ENCODE measurements around the gene COL4A2.
"Not testable (repeated sequence)": the region's sequence is repeated elsewhere in the genome, so short reads cannot be mapped to it uniquely, and the experiment has no call there.

Gene COL4A2

DNA sequence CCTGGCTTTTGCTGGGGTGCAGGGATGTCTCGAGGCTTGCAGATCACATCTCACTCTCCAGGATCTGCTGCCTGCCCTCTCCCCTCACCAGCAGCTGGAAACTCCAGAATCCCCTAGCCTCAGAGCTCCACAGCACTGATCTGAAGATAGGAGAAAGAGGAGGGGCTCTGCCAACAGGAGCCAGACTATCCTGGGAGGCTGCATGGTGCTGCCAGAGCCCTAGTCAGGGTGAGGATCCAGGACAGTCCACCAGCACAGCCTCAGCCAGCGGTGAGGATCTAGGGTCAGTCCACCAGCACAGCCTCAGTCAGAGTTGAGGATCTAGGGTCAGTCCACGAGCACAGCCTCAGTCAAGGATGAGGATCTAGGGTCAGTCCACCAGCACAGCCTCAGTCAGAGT is 189.2 kb downstream of the COL4A2 start:
- Histone ChIP-seq H3K4me3 (ENCODE audit: low read depth in 1 of 2, low read length in 2 of 2) (no peak overlapping the region), H3K9ac (ENCODE audit: low read length) (no peak overlapping the region), H3K27ac (ENCODE audit: low read depth, low read length) (no peak overlapping the region), H3K36me3 (ENCODE audit: insufficient read depth, low read length) (peaks cover 98% of the 10 kb centered on the region), H3K27me3 (ENCODE audit: control insufficient read depth in 1 of 2, insufficient read depth in 2 of 2, low read length in 2 of 2) (no peaks in the 10 kb centered on the region), H3K9me3 (ENCODE audit: low read length) (no peaks in the 10 kb centered on the region), H3K4me1 (ENCODE audit: insufficient read depth, low read length) (no peaks in the 10 kb centered on the region)

DNA sequence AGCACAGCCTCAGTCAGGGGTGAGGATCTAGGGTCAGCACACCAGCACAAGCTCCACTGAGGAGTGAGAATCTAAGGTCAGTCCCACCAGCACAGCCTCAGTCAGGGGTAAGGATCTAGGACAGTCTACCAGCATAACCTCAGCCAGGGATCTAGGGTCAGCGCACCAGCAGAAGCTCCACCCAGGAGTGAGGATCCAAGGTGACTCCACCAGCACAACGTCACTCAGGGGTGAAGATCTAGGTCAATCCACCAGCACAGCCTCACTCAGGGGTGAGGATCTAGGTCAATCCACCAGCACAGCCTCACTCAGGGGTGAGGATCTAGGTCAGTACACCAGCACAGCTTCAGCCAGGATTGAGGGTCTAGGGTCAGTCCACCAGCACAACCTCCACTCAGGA is 189.9 kb downstream of the COL4A2 start:
- no peak overlapping the region for H3K4me3 ChIP-seq (ENCODE audit: low read depth in 1 of 2, low read length in 2 of 2)
- no peak overlapping the region for H3K9ac ChIP-seq (ENCODE audit: low read length)
- H3K9me3 ChIP-seq (ENCODE audit: low read length): no peaks in the 10 kb centered on the region
- peaks cover 98% of the 10 kb centered on the region for H3K36me3 ChIP-seq (ENCODE audit: insufficient read depth, low read length)
- no peaks in the 10 kb centered on the region for H3K27me3 ChIP-seq (ENCODE audit: control insufficient read depth in 1 of 2, insufficient read depth in 2 of 2, low read length in 2 of 2)
- H3K4me1 ChIP-seq (ENCODE audit: insufficient read depth, low read length): no peaks in the 10 kb centered on the region
- no peak overlapping the region for H3K27ac ChIP-seq (ENCODE audit: low read depth, low read length)

DNA sequence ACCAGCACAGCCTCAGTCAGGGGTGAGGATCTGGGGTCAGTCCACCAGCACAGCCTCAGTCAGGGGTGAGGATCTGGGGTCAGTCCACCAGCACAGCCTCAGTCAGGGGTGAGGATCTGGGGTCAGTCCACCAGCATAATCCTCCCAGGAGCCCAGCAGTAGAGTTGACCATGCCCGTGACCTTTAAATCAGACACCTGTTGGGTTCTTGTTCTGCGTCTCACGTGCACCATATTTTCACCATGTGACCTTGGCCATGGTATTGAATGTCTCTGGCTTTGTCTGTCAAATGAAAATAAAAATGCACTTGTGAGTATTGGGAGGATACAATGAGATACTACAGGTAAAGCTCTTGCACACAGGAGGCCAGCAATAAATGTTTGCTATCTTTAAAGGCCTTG is 190.8 kb downstream of the COL4A2 start:
- not testable (repeated sequence) for H3K4me3 ChIP-seq (ENCODE audit: low read depth in 1 of 2, low read length in 2 of 2); H3K27ac ChIP-seq (ENCODE audit: low read depth, low read length); H3K9ac ChIP-seq (ENCODE audit: low read length); H3K27me3 ChIP-seq (ENCODE audit: control insufficient read depth in 1 of 2, insufficient read depth in 2 of 2, low read length in 2 of 2); H3K9me3 ChIP-seq (ENCODE audit: low read length); H3K4me1 ChIP-seq (ENCODE audit: insufficient read depth, low read length)
- peaks cover 98% of the 10 kb centered on the region for H3K36me3 ChIP-seq (ENCODE audit: insufficient read depth, low read length)

DNA sequence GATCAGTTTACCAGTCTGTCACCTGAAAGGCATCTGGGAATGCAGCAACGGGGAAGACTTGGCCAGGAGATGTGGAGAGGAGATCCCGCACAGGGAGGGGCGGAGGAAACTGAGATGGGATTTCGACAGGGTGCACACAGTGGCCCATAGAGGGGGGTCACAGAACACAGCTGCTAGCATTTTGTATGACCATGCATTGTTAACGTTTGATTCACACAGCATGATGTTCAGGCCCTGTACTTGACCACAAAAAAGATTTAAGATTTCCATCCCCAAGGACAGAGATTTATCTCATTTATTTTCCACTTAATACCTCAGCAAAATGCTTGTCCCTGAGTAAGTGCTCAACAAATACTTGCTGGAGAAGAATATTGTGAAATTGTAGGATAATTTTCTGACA is 191.2 kb downstream of the COL4A2 start:
- Histone ChIP-seq H3K9me3 (ENCODE audit: low read length) (no peaks in the 10 kb centered on the region), H3K36me3 (ENCODE audit: insufficient read depth, low read length) (peaks cover 98% of the 10 kb centered on the region), H3K27ac (ENCODE audit: low read depth, low read length) (no peak overlapping the region), H3K9ac (ENCODE audit: low read length) (no peak overlapping the region), H3K27me3 (ENCODE audit: control insufficient read depth in 1 of 2, insufficient read depth in 2 of 2, low read length in 2 of 2) (no peaks in the 10 kb centered on the region), H3K4me3 (ENCODE audit: low read depth in 1 of 2, low read length in 2 of 2) (no peak overlapping the region), H3K4me1 (ENCODE audit: insufficient read depth, low read length) (no peaks in the 10 kb centered on the region)

DNA sequence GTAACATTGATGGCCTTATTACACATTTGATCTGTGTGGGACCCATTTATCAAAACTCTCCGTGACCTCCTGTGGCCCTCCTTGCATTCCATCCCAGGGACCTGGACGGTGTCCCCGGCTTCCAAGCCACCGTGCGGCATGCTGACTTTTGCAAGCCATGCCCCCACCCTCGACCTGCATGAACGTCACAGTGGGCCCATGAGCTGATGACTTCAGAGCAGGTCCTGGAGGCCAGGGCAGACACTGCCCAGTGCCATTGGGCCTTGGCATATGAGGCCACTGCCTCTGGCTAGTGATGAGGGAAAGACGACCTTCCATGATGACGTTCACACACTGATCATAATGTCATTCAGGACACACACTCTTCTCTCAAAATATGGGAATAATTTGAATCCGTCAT is 191.7 kb downstream of the COL4A2 start:
- Histone ChIP-seq H3K4me1 (ENCODE audit: insufficient read depth, low read length) (no peaks in the 10 kb centered on the region), H3K27ac (ENCODE audit: low read depth, low read length) (no peak overlapping the region), H3K4me3 (ENCODE audit: low read depth in 1 of 2, low read length in 2 of 2) (no peak overlapping the region), H3K27me3 (ENCODE audit: control insufficient read depth in 1 of 2, insufficient read depth in 2 of 2, low read length in 2 of 2) (no peaks in the 10 kb centered on the region), H3K36me3 (ENCODE audit: insufficient read depth, low read length) (peaks cover 98% of the 10 kb centered on the region), H3K9me3 (ENCODE audit: low read length) (no peaks in the 10 kb centered on the region), H3K9ac (ENCODE audit: low read length) (no peak overlapping the region)

DNA sequence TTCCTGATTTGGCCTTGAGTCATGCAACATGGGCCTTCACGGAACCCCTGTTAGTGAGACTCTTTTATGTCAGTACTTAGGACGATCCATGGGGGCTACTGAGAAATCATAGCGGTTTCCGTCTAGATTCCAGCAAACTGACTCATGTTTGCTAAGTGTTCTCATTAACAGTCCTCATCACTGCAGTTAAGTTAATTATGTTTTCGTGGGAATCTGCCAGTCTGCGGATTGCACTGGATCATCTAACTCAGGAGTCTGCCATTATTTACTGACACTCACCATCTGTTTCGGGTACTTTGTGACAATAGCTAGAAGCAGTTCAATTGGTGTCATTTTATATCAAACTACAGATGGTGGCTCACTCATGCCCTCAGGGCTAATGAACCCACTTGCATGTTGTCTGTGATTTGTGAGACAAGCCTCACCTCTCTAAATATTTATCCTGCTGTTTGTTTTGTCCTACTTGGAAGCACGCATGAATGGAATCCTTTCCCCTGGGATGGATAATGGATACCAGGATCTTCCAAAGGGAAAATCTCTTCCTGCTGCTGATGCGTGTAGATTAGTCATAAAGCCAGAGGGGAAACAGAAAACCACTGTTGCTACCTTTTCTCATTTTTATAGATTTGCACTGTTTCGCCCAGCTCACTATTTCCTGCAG is 192.7 kb downstream of the COL4A2 start:
- no peaks in the 10 kb centered on the region for H3K27me3 ChIP-seq (ENCODE audit: control insufficient read depth in 1 of 2, insufficient read depth in 2 of 2, low read length in 2 of 2)
- H3K4me1 ChIP-seq (ENCODE audit: insufficient read depth, low read length): no peaks in the 10 kb centered on the region
- H3K4me3 ChIP-seq (ENCODE audit: low read depth in 1 of 2, low read length in 2 of 2): no peak overlapping the region
- H3K27ac ChIP-seq (ENCODE audit: low read depth, low read length): no peak overlapping the region
- no peak overlapping the region for H3K9ac ChIP-seq (ENCODE audit: low read length)
- H3K36me3 ChIP-seq (ENCODE audit: insufficient read depth, low read length): peaks cover 99% of the 10 kb centered on the region
- H3K9me3 ChIP-seq (ENCODE audit: low read length): no peaks in the 10 kb centered on the region

DNA sequence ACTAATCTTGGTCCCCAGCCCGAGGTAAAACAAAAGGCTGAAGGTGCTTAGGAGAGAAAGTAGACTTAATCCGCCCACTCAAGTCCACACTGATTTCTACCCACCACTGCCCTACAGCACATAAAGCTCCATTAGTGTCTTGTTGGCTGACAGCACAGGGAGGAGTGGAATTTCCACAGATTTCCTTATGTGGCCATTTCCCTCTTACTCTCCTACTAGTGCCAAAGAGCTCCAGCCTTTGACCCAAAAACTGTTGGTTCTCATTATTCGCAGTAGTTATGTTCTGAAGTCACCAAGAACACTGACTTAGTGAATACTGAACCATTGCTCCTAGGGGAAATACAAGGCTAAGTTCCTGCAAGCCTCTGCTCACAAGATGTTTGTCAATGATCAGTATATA is 193.3 kb downstream of the COL4A2 start:
- Histone ChIP-seq H3K4me3 (ENCODE audit: low read depth in 1 of 2, low read length in 2 of 2) (no peak overlapping the region), H3K4me1 (ENCODE audit: insufficient read depth, low read length) (no peaks in the 10 kb centered on the region), H3K9ac (ENCODE audit: low read length) (no peak overlapping the region), H3K27me3 (ENCODE audit: control insufficient read depth in 1 of 2, insufficient read depth in 2 of 2, low read length in 2 of 2) (no peaks in the 10 kb centered on the region), H3K36me3 (ENCODE audit: insufficient read depth, low read length) (peaks cover 93% of the 10 kb centered on the region), H3K9me3 (ENCODE audit: low read length) (no peaks in the 10 kb centered on the region), H3K27ac (ENCODE audit: low read depth, low read length) (no peak overlapping the region)

DNA sequence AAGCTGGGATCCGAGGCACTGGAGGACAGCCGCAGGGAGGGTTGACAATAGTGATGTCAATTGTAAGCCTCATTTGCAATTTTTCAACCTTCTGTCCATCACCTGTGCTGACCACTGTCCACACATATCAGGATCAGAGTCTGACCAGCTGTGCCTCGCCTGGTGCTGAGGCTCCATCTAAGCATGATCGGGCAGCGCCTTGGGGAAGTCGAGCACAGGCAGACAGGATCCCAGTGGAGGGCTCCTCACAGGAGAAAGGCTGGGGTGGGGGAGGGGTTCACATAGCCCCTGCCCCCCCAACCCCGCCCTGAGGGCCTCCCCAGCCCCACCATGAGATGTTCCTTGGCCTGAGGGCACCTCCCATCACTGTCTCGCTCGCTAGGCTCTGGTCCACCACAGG is 194.1 kb downstream of the COL4A2 start:
- H3K36me3 ChIP-seq (ENCODE audit: insufficient read depth, low read length): peaks cover 86% of the 10 kb centered on the region
- no peak overlapping the region for H3K9ac ChIP-seq (ENCODE audit: low read length)
- H3K4me1 ChIP-seq (ENCODE audit: insufficient read depth, low read length): peaks cover 4% of the 10 kb centered on the region
- H3K9me3 ChIP-seq (ENCODE audit: low read length): no peaks in the 10 kb centered on the region
- H3K4me3 ChIP-seq (ENCODE audit: low read depth in 1 of 2, low read length in 2 of 2): no peak overlapping the region
- H3K27ac ChIP-seq (ENCODE audit: low read depth, low read length): no peak overlapping the region
- H3K27me3 ChIP-seq (ENCODE audit: control insufficient read depth in 1 of 2, insufficient read depth in 2 of 2, low read length in 2 of 2): no peaks in the 10 kb centered on the region

DNA sequence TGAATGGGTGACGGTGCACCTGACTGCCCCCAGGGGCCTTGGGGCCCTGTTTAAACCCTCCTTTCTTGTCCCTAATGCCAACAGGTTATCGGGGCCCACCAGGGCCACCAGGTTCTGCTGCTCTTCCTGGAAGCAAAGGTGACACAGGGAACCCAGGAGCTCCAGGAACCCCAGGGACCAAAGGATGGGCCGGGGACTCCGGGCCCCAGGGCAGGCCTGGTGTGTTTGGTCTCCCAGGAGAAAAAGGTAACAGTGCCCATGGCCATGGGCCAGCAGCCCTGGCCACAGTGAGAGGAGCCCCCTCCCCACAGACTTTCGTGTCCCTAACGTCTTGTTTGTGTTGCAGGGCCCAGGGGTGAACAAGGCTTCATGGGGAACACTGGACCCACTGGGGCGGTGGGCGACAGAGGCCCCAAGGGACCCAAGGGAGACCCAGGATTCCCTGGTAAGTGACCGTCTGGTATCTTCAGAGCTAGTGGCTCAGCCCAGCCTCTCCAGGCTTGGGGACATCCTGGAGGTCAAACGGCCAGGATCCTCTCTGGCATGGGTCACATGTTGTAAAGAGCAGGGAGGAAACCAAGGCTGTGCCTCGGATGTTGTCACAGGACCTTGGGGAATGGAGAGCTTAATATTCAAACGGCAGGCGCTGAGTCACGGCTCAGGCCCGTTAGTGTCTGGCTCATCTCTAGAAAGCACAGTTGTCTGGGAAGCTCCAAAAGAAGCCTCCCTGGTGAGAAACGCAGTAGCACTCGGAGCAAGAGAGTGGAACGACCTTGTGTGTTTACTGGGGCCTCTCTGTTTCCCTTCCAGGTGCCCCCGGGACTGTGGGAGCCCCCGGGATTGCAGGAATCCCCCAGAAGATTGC is 196.2 kb downstream of the COL4A2 start:
- Histone ChIP-seq H3K27ac (ENCODE audit: low read depth, low read length) (no peak overlapping the region), H3K4me1 (ENCODE audit: insufficient read depth, low read length) (peaks cover 18% of the 10 kb centered on the region), H3K9ac (ENCODE audit: low read length) (no peak overlapping the region), H3K36me3 (ENCODE audit: insufficient read depth, low read length) (peaks cover 83% of the 10 kb centered on the region), H3K27me3 (ENCODE audit: control insufficient read depth in 1 of 2, insufficient read depth in 2 of 2, low read length in 2 of 2) (no peaks in the 10 kb centered on the region), H3K4me3 (ENCODE audit: low read depth in 1 of 2, low read length in 2 of 2) (no peak overlapping the region), H3K9me3 (ENCODE audit: low read length) (no peaks in the 10 kb centered on the region)

DNA sequence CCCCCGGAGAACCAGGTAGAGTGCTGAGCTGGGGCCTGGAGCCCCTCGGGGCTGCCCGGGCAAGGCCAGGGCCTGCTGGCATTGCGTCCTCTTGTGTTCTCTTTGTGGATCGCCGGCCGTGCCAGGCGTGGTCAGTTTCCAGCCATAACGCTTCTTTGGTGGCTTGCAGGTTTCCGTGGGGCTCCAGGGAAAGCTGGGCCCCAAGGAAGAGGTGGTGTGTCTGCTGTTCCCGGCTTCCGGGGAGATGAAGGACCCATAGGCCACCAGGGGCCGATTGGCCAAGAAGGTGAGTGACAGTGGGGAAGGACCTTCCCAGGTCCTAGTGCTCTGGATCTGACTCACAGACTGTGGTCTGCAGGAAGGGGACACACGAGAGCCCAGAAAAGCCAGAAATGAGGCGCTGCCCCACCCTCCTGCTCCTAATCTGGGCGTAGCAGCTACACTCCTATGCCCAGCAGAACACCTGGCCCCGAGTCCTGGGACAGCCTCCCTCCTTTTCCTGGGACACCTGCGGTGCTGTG is 197.0 kb downstream of the COL4A2 start:
- Histone ChIP-seq H3K27ac (ENCODE audit: low read depth, low read length) (no peak overlapping the region), H3K4me1 (ENCODE audit: insufficient read depth, low read length) (peaks cover 18% of the 10 kb centered on the region), H3K9me3 (ENCODE audit: low read length) (no peaks in the 10 kb centered on the region), H3K36me3 (ENCODE audit: insufficient read depth, low read length) (peaks cover 82% of the 10 kb centered on the region), H3K27me3 (ENCODE audit: control insufficient read depth in 1 of 2, insufficient read depth in 2 of 2, low read length in 2 of 2) (no peaks in the 10 kb centered on the region), H3K9ac (ENCODE audit: low read length) (no peak overlapping the region), H3K4me3 (ENCODE audit: low read depth in 1 of 2, low read length in 2 of 2) (no peak overlapping the region)

DNA sequence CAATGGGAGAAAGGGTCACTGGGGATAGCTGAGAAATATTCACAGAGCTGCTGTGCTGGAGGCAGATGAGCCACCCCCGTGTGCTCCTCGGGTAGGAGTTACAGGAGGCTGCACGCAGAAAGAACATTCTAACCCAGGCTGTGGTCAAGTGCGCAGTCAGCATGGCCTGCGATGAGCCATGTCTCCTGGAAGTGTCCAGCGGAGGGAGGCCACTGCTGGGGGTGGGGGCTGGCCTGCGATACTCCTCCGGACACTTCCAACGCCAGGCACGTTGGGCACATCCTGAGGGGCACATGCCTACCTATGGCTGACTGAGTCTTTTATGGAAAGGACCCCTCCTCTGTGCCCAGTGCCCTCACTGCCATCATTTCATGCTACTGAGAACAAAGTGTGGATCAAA is 198.5 kb downstream of the COL4A2 start:
- no peak overlapping the region for H3K4me3 ChIP-seq (ENCODE audit: low read depth in 1 of 2, low read length in 2 of 2)
- no peak overlapping the region for H3K27ac ChIP-seq (ENCODE audit: low read depth, low read length)
- no peaks in the 10 kb centered on the region for H3K27me3 ChIP-seq (ENCODE audit: control insufficient read depth in 1 of 2, insufficient read depth in 2 of 2, low read length in 2 of 2)
- no peak overlapping the region for H3K9ac ChIP-seq (ENCODE audit: low read length)
- H3K9me3 ChIP-seq (ENCODE audit: low read length): no peaks in the 10 kb centered on the region
- H3K4me1 ChIP-seq (ENCODE audit: insufficient read depth, low read length): peaks cover 31% of the 10 kb centered on the region
- peaks cover 81% of the 10 kb centered on the region for H3K36me3 ChIP-seq (ENCODE audit: insufficient read depth, low read length)
